OCI-LY7 (cell line): ENCODE results near the gene HAAO.

ENCODE experiments used
- EZH2phosphoT487 ChIP-seq: fragments of 200-600 bp; sonication (generic); IDR thresholded peaks from 2 replicates; pipeline ENCODE4 v1.6.1; 2018; ENCODE audit warnings: low read depth, borderline replicate concordance, mild to moderate bottlenecking, mixed run types, antibody characterized with exemption, low read length, moderate library complexity, mixed read lengths
- TF ChIP-seq, protein P1 (sequence below): fragments of 200-600 bp; sonication (generic); conservative IDR thresholded peaks from 2 replicates; pipeline ENCODE4 v1.5.1; 2014; ENCODE audit warnings: mild to moderate bottlenecking, antibody characterized with exemption, low read length, moderate library complexity, mixed read lengths

DNA sequence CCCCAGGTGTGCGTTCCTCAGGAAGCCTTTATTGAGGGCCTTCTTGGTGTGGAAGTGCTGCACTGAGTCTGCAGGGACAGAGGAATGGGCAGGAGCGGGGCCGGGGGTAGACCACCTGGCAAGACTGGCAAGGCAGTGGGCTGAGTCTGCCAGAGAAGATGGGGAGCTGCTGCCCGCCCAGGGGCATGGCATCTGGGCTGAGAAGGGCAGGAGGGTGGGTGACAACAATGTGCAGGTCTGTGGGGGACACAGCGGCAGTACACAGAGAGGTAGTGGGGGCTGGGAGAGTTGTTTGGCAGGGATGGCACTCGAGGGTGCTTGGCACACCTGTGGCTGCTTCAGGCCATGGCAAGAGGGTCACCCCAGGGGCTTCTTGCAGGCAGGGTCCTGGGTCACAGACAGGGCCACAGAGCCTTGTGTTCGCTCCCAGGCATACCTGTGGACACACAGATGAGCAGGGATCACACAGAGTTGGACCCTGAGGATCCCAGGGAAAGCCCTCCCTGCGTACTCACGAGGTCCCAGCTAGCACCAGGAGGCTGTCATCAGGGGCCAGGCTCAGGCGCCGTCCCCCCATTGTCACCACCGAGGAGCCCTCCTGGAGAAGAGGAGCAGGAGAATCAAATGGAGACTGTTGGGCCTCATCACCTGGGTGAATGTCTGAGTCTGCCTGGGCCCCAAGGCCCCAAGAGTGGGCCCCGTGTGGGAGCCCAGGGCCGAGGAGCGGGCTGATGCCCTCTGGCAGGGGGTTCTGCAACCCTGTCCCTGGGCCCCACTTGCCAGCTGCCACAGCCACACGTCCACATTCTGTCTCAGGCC is 25.1 kb downstream of the HAAO start:
- TF ChIP-seq, protein P1, sequence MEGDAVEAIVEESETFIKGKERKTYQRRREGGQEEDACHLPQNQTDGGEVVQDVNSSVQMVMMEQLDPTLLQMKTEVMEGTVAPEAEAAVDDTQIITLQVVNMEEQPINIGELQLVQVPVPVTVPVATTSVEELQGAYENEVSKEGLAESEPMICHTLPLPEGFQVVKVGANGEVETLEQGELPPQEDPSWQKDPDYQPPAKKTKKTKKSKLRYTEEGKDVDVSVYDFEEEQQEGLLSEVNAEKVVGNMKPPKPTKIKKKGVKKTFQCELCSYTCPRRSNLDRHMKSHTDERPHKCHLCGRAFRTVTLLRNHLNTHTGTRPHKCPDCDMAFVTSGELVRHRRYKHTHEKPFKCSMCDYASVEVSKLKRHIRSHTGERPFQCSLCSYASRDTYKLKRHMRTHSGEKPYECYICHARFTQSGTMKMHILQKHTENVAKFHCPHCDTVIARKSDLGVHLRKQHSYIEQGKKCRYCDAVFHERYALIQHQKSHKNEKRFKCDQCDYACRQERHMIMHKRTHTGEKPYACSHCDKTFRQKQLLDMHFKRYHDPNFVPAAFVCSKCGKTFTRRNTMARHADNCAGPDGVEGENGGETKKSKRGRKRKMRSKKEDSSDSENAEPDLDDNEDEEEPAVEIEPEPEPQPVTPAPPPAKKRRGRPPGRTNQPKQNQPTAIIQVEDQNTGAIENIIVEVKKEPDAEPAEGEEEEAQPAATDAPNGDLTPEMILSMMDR, result no peak
- no peak for TF ChIP-seq EZH2phosphoT487
